ENCODE data around the gene ZNF385B. TPM values are rescaled to one million over a fixed set of nuclear protein-coding genes. Genes with fewer than 3 reads are reported as not detected.
A peak's percentile ranks its signal among the peaks of the same experiment; 100 is the strongest.

The ZNF385B gene
- polyA plus RNA-seq, 1 of the 3 experiments (the other 2 are of a cell fraction): 0.16 TPM

DNA sequence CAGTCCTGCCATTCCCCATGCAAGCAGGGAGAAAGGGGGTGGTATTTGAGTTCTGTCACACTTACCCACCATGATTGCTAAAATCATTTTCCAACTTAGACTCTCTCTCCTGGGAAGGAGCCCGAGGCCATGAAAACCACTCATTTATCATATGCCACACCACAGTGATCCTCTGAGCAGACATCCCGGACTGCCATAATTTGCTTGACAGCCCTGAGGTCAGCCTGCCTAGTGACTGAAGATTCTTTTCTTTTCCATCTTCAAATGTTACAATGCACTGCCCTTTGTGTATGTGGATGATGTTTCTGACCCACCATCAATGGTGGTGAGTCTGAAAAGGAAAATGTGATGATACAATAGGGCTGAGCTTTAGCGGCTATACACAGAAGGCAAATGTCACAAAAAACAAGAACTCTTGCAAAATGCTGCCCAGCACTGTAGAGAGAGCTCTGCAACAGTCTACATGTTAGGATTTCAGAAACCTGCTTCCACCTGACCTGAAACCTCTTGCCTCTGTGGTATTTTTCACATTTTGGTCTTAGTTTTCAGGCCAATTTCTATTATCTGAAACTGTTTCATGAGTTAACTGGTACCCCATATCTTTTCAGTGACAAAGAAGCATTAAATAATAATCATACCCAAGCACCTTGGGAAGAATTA lies 272.8 kb downstream of the ZNF385B start:
- H3K4me1 ChIP-seq (ENCODE audit: control insufficient read depth in 1 of 2, insufficient read depth in 2 of 2, low read depth in 1 of 2, low read length in 1 of 2): peaks cover 0 to 12% of the 10 kb centered on the region in 2 experiments; a peak in 2 of 4 replicates
- no peaks in the 10 kb centered on the region for H3K9me3 ChIP-seq
- no peaks in the 10 kb centered on the region for H3K27me3 ChIP-seq (ENCODE audit: insufficient read depth)
- ChIA-PET CTCF (interaction anchor here (1.4 kb wide), 2 partner anchors 76 to 167 kb away, joined by 3 read pairs; no protein-coding TSS in a partner anchor), POLR2A (no interaction called here)
- TF ChIP-seq CHD2 (IDR thresholded peaks at IDR 0.05; ENCODE audit: low read length, partially characterized antibody) (no peak), TCF12 (IDR thresholded peaks at IDR 0.05) (no peak), FOXJ3 (CRISPR knock-in tag; IDR thresholded peaks at IDR 0.05) (no peak), NRF1 (IDR thresholded peaks at IDR 0.05; ENCODE audit: low read depth, low read length) (no peak), MXI1 (IDR thresholded peaks at IDR 0.05; ENCODE audit: low read depth, low read length) (no peak), RAD21 (IDR thresholded peaks at IDR 0.05; ENCODE audit: low read length) (no peak), MEF2A (IDR thresholded peaks at IDR 0.05; ENCODE audit: borderline replicate concordance, low read depth) (no peak), POLR2AphosphoS5 (IDR thresholded peaks at IDR 0.05; ENCODE audit: low read depth, low read length) (no peak), RCOR1 (IDR thresholded peaks at IDR 0.05; ENCODE audit: low read length) (no peak), TAF1 (IDR thresholded peaks at IDR 0.05; ENCODE audit: borderline replicate concordance, low read depth, low read length) (no peak), GABPA (IDR thresholded peaks at IDR 0.05; ENCODE audit: low read depth) (no peak), RFX5 (IDR thresholded peaks at IDR 0.05; ENCODE audit: low read length) (no peak), FOSL2 (IDR thresholded peaks at IDR 0.05; ENCODE audit: borderline replicate concordance, low read depth) (no peak), EZH2phosphoT487 (IDR thresholded peaks at IDR 0.05; ENCODE audit: borderline replicate concordance, low read depth) (no peak), GATA2 (CRISPR knock-in tag; IDR thresholded peaks at IDR 0.05) (no peak), JUND (IDR thresholded peaks at IDR 0.05) (no peak), SIN3A (IDR thresholded peaks at IDR 0.05; ENCODE audit: borderline replicate concordance, low read depth, low read length) (no peak)
- TF ChIP-seq, protein P1, sequence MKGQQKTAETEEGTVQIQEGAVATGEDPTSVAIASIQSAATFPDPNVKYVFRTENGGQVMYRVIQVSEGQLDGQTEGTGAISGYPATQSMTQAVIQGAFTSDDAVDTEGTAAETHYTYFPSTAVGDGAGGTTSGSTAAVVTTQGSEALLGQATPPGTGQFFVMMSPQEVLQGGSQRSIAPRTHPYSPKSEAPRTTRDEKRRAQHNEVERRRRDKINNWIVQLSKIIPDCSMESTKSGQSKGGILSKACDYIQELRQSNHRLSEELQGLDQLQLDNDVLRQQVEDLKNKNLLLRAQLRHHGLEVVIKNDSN (IDR thresholded peaks at IDR 0.05; ENCODE audit: borderline replicate concordance, low read depth): no peak
- TF ChIP-seq, protein P2, sequence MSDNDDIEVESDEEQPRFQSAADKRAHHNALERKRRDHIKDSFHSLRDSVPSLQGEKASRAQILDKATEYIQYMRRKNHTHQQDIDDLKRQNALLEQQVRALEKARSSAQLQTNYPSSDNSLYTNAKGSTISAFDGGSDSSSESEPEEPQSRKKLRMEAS (IDR thresholded peaks at IDR 0.05; ENCODE audit: low read depth): no peak
- DNase-seq: peak; percentile 1
- H3K36me3 ChIP-seq (replicated peaks in 1 of 2; ENCODE audit: control insufficient read depth in 1 of 2, insufficient read depth in 2 of 2, low read length in 1 of 2): no peaks in the 10 kb centered on the region
- no peak overlapping the region for H3K27ac ChIP-seq (ENCODE audit: low read depth in 2 of 2, low read length in 1 of 2)
- H4K20me1 ChIP-seq (ENCODE audit: insufficient read depth): no peaks in the 10 kb centered on the region
- no peaks in the 10 kb centered on the region for H3K9me2 ChIP-seq
- no peak overlapping the region for H3K4me3 ChIP-seq (ENCODE audit: low read depth in 2 of 2, low read length in 1 of 2)
- WGBS (ENCODE audit: low lambda C conversion rate): 81% methylated on average over 3 of the region's 3 CpGs
- no peaks in the 10 kb centered on the region for H3K79me2 ChIP-seq (ENCODE audit: insufficient read depth)
- peaks cover 7% of the 10 kb centered on the region for H3F3A ChIP-seq (replicated peaks; ENCODE audit: insufficient read depth)
- H3K4me2 ChIP-seq: no peak overlapping the region
- H3K9ac ChIP-seq: no peak overlapping the region
- no peak overlapping the region for H2AFZ ChIP-seq (ENCODE audit: low read depth)

DNA sequence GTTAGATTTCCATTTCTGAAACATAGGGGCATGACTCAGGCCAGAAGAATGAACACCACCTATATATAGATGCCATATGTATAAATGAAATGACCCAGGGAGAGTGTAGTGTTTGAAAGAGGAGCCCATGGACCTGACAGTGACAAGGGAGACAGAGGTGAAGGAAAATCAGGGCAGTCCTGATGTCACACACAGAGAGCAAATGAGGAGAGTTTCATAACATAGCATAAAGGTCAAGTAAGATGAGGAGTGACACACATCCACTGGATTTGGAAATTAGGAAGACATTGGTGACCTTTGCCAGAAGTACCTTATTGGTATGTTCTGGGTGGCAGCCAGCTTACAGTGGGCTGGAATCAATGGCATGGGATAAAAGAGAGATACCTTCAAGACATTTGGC lies 276.7 kb downstream of the ZNF385B start:
- DNase-seq: no peak
- CTCF ChIA-PET: no interaction called here
- TF ChIP-seq GATA2 (CRISPR knock-in tag; IDR thresholded peaks at IDR 0.05) (no peak), POLR2AphosphoS5 (IDR thresholded peaks at IDR 0.05; ENCODE audit: low read depth, low read length) (no peak), EZH2phosphoT487 (IDR thresholded peaks at IDR 0.05; ENCODE audit: borderline replicate concordance, low read depth) (no peak), GABPA (IDR thresholded peaks at IDR 0.05; ENCODE audit: low read depth) (no peak), ELF1 (IDR thresholded peaks at IDR 0.05) (no peak), JUND (IDR thresholded peaks at IDR 0.05) (no peak), EP300 (IDR thresholded peaks at IDR 0.05; ENCODE audit: borderline replicate concordance in 1 of 2, low read depth in 1 of 2, low read length in 1 of 2) (no peak), RAD21 (IDR thresholded peaks at IDR 0.05; ENCODE audit: low read length) (no peak), SMC3 (IDR thresholded peaks at IDR 0.05; ENCODE audit: low read depth, low read length) (no peak), FOSL2 (IDR thresholded peaks at IDR 0.05; ENCODE audit: borderline replicate concordance, low read depth) (no peak)
- TF ChIP-seq, protein P1 (IDR thresholded peaks at IDR 0.05; ENCODE audit: borderline replicate concordance, low read depth): no peak
- TF ChIP-seq, protein P3, sequence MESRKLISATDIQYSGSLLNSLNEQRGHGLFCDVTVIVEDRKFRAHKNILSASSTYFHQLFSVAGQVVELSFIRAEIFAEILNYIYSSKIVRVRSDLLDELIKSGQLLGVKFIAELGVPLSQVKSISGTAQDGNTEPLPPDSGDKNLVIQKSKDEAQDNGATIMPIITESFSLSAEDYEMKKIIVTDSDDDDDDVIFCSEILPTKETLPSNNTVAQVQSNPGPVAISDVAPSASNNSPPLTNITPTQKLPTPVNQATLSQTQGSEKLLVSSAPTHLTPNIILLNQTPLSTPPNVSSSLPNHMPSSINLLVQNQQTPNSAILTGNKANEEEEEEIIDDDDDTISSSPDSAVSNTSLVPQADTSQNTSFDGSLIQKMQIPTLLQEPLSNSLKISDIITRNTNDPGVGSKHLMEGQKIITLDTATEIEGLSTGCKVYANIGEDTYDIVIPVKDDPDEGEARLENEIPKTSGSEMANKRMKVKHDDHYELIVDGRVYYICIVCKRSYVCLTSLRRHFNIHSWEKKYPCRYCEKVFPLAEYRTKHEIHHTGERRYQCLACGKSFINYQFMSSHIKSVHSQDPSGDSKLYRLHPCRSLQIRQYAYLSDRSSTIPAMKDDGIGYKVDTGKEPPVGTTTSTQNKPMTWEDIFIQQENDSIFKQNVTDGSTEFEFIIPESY (IDR thresholded peaks at IDR 0.05; ENCODE audit: borderline replicate concordance, low read depth): no peak

More for the DNA sequence above, 276.7 kb downstream of the ZNF385B start:
- POLR2A ChIA-PET: no interaction called here
- Histone ChIP-seq H3K4me3 (ENCODE audit: low read depth in 2 of 2, low read length in 1 of 2) (no peak overlapping the region), H3K27ac (ENCODE audit: low read depth in 2 of 2, low read length in 1 of 2) (no peak overlapping the region), H3K36me3 (replicated peaks in 1 of 2; ENCODE audit: control insufficient read depth in 1 of 2, insufficient read depth in 2 of 2, low read length in 1 of 2) (no peaks in the 10 kb centered on the region), H4K20me1 (ENCODE audit: insufficient read depth) (no peaks in the 10 kb centered on the region), H3K9ac (no peak overlapping the region), H3K79me2 (ENCODE audit: insufficient read depth) (no peaks in the 10 kb centered on the region), H3K4me1 (ENCODE audit: control insufficient read depth in 1 of 2, insufficient read depth in 2 of 2, low read depth in 1 of 2, low read length in 1 of 2) (no peaks in the 10 kb centered on the region), H3K27me3 (ENCODE audit: insufficient read depth) (no peaks in the 10 kb centered on the region), H3K4me2 (no peak overlapping the region), H3F3A (replicated peaks; ENCODE audit: insufficient read depth) (peaks cover 5% of the 10 kb centered on the region), H3K9me3 (no peaks in the 10 kb centered on the region), H2AFZ (ENCODE audit: low read depth) (no peak overlapping the region), H3K9me2 (no peaks in the 10 kb centered on the region)
